Uterus (tissue), 4 donors: ENCODE results near the gene LITAF. TPM values are rescaled to one million over a fixed set of nuclear protein-coding genes. Genes with fewer than 3 reads are reported as not detected.
"Not testable (repeated sequence)": the region's sequence is repeated elsewhere in the genome, so short reads cannot be mapped to it uniquely, and the experiment has no call there.

Source experiments
- DNase-seq, 2 donors: peaks; one replicate each; pipeline ENCODE4 v3.0.0-alpha.2; 2019 to 2020
- H3K27ac ChIP-seq, 2 donors: fragments of 200-600 bp; sonication (generic); 1 replicate in 1 of 2; 2 replicates in 1 of 2; pipeline ENCODE4 v1.5.1; 2016 to 2018
- H3K27me3 ChIP-seq, 2 donors: fragments of 200-600 bp; sonication (generic); one replicate each; pipeline ENCODE4 v1.5.1; 2018 to 2019; ENCODE audit warnings: control low read depth in 1 of 2
- H3K36me3 ChIP-seq, 2 donors: fragments of 200-600 bp; sonication (generic); one replicate each; pipeline ENCODE4 v1.5.1; 2019; ENCODE audit warnings: control low read depth in 1 of 2
- H3K4me1 ChIP-seq, 2 donors: fragments of 200-600 bp; sonication (generic); one replicate each; pipeline ENCODE4 v1.5.1; 2018 to 2019; ENCODE audit warnings: control low read depth in 1 of 2
- H3K4me3 ChIP-seq, 2 donors: fragments of 200-600 bp; sonication (generic); 1 replicate in 1 of 2; 2 replicates in 1 of 2; pipeline ENCODE4 v1.5.1; 2018 to 2019; ENCODE audit warnings: mild to moderate bottlenecking in 1 of 2
- H3K9me3 ChIP-seq, 2 donors: fragments of 200-600 bp; sonication (generic); one replicate each; pipeline ENCODE4 v1.5.1; 2019; ENCODE audit warnings: control low read depth in 1 of 2
- POLR2A ChIP-seq, 2 donors: fragments of 450-650 bp; IDR thresholded peaks; one replicate each; pipeline ENCODE4 v1.6.1; 2016; ENCODE audit warnings: antibody characterized with exemption in 2 of 2, mild to moderate bottlenecking in 1 of 2, moderate library complexity in 1 of 2
- intact Hi-C: fragments of 100-400 bp; cut with DNase I; formaldehyde crosslinking; loops from one replicate; pipeline ENCODE4 v1.15.1; 2023; ENCODE audit warnings: low total_unique reads
- total RNA-seq, 4 donors: library from RNA; depleted of rRNA in 3 of 4; stranded (reverse); fragments of >200 nt in 3 of 4; gene quantifications; one replicate each; pipeline versions ENCODE4 v1.1.0 to v1.2.4, GENCODE V29; 2014 to 2023
- TF ChIP-seq, protein P1 (sequence below), 4 experiments: fragments of 200-600 bp in 2 of 4; fragments of 450-650 bp in 2 of 4; sonication (generic) in 2 of 4; IDR thresholded peaks; one replicate each; pipeline ENCODE4 v1.5.1; 2016 to 2019; ENCODE audit warnings: antibody characterized with exemption in 4 of 4, mild to moderate bottlenecking in 2 of 4, moderate library complexity in 1 of 4
- donor health status: DM: yes; HTN: yes; CAD: no.

LITAF gene
- total RNA-seq, 4 donors from 2014 or later = 46.9 to 163 (median 73.2) TPM

DNA sequence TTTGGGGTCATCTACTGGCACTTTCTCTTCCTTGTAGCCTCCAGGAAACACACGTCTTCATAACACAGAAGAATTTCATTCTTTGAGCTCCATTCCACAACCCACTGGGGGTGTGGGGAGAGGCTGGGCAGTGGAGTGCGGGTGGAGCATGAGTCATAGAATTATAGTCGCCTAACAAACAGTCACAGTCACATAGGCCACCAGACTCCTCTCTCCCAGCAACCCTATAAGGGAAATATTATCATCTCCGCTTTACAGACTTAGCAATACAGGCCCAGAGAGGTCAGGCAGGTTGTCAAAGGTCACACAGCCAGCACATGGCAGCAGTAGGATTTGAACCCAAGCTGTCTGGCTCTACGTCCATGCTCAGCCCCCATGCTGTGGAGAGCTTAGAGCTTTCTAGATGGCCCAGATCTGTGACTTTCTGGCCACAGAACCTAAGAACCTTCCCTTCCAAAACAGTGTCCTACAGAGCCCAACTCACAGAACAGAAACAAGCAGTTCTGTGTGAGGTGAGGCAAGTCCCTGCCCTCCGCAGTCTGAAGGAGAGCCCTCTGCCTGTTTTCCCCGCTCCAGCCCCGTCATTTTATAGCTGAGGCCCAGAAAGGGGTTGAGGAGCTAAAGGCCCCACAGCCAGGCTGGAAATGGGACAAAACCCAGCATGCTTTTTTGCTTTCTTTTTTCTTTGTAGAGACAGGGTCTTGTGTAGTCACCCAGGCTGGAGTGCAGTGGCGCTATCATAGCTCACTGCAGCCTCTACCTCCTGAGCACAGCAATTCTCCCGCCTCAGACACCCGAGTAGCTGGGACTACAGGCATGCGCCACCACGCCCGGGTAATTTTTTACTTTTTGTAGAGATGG, 10.7 kb upstream of the LITAF start:
- Histone ChIP-seq H3K36me3 (no peaks in the 10 kb centered on the region), H3K27me3 (no peaks in the 10 kb centered on the region), H3K27ac (peak overlapping the region; percentile 51 to 79), H3K9me3 (no peaks in the 10 kb centered on the region), H3K4me3 (no peak overlapping the region), H3K4me1 (peaks cover 0 to 12% of the 10 kb centered on the region in 2 donors)
- DNase-seq = peak in 1 of 2 donors; percentile 50
- intact Hi-C loops = no loop called here
- TF ChIP-seq POLR2A (IDR thresholded peaks at IDR 0.05) = no peak
- TF ChIP-seq, protein P1, sequence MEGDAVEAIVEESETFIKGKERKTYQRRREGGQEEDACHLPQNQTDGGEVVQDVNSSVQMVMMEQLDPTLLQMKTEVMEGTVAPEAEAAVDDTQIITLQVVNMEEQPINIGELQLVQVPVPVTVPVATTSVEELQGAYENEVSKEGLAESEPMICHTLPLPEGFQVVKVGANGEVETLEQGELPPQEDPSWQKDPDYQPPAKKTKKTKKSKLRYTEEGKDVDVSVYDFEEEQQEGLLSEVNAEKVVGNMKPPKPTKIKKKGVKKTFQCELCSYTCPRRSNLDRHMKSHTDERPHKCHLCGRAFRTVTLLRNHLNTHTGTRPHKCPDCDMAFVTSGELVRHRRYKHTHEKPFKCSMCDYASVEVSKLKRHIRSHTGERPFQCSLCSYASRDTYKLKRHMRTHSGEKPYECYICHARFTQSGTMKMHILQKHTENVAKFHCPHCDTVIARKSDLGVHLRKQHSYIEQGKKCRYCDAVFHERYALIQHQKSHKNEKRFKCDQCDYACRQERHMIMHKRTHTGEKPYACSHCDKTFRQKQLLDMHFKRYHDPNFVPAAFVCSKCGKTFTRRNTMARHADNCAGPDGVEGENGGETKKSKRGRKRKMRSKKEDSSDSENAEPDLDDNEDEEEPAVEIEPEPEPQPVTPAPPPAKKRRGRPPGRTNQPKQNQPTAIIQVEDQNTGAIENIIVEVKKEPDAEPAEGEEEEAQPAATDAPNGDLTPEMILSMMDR (IDR thresholded peaks at IDR 0.05) = no peak

- intact Hi-C loops = no loop called here
- Histone ChIP-seq H3K36me3 (no peaks in the 10 kb centered on the region), H3K9me3 (no peaks in the 10 kb centered on the region), H3K4me3 (no peak overlapping the region), H3K27ac (peak overlapping the region; percentile 77 to 79), H3K27me3 (no peaks in the 10 kb centered on the region), H3K4me1 (peaks cover 0 to 12% of the 10 kb centered on the region in 2 donors)
- no peak for TF ChIP-seq POLR2A (IDR thresholded peaks at IDR 0.05)
- TF ChIP-seq, protein P1 (IDR thresholded peaks at IDR 0.05) = no peak
- DNase-seq = no peak
These were observed 10.0 kb upstream of the LITAF start for GRCh38 chr16:11596572-11597226.

DNA sequence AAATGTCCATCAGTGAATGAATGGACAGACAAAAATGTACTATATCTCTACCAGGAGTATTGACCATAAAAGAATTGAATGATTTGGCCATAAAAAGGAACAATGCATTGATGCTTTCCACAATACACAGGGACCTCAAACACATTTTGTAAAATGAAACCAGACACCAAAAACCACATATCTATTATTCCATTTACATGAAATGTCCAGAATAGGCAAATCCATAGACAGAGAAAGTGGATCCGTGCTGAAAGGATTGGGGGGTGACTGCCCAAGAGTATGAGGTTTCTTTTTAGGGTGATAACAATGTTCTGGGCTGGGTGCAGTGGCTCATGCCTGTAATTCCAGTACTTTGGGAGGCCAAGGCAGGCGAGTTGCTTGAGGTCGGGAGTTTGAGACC, 6.9 kb upstream of the LITAF start:
- no peak for TF ChIP-seq POLR2A (IDR thresholded peaks at IDR 0.05)
- TF ChIP-seq, protein P1 (IDR thresholded peaks at IDR 0.05) = no peak
- H3K36me3 ChIP-seq = no peaks in the 10 kb centered on the region
- H3K27ac ChIP-seq = no peak overlapping the region

GRCh38 chr16:11593076-11593475, 6.4 kb upstream of the LITAF start:
- intact Hi-C loops, H3K27me3 ChIP-seq, H3K4me3 ChIP-seq, H3K9me3 ChIP-seq, DNase-seq, H3K36me3 ChIP-seq, H3K27ac ChIP-seq: not testable (repeated sequence)
- H3K4me1 ChIP-seq = peaks cover 0 to 12% of the 10 kb centered on the region in 2 donors

More for the DNA sequence above, 6.9 kb upstream of the LITAF start:
- DNase-seq = no peak
- no peaks in the 10 kb centered on the region for H3K27me3 ChIP-seq
- H3K4me1 ChIP-seq = peaks cover 0 to 12% of the 10 kb centered on the region in 2 donors
- H3K4me3 ChIP-seq = no peak overlapping the region
- intact Hi-C loops = no loop called here
- H3K9me3 ChIP-seq = no peaks in the 10 kb centered on the region

DNA sequence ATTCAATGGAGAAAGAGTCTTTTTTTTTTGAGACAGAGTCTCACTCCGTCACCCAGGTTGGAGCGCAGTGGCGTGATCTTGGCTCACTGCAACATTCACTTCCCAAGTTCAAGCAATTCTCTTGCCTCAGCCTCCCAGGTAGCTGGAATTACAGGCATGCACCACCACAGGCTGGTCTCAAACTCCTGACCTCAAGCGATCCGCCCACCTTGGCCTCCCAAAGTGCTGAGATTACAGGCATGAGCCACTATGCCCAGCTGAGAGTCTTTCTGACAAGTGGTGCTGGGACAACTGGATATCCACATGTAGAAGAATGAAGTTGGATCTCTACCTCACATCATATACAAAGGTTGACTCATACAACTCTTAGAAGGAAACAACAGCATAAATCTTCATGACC, 4.9 kb upstream of the LITAF start:
- H3K27me3 ChIP-seq, H3K9me3 ChIP-seq, H3K4me3 ChIP-seq, intact Hi-C loops, H3K4me1 ChIP-seq, DNase-seq, H3K27ac ChIP-seq, H3K36me3 ChIP-seq: not testable (repeated sequence)

- intact Hi-C loops = no loop called here
- Histone ChIP-seq H3K4me1 (no peaks in the 10 kb centered on the region), H3K27me3 (no peaks in the 10 kb centered on the region), H3K9me3 (no peaks in the 10 kb centered on the region), H3K4me3 (no peak overlapping the region), H3K36me3 (no peaks in the 10 kb centered on the region), H3K27ac (no peak overlapping the region)
- no peak for DNase-seq
- no peak for TF ChIP-seq POLR2A (IDR thresholded peaks at IDR 0.05)
- TF ChIP-seq, protein P1 (IDR thresholded peaks at IDR 0.05) = no peak
These were observed 2.5 kb upstream of the LITAF start for GRCh38 chr16:11589198-11589550.
